Neural cell (in vitro differentiated cells): Measurements from ENCODE around the gene C22orf39. TPM values are rescaled to one million over a fixed set of nuclear protein-coding genes. Genes with fewer than 3 reads are reported as not detected.

Source experiments
- H2AFZ ChIP-seq: fragments of 200-600, 300-800 bp; sonication (generic), shearing (Covaris generic); 2 replicates; pipeline ENCODE4 v1.6.0; 2014; ENCODE audit warnings: low read depth, mild to moderate bottlenecking, antibody characterized with exemption, low read length, moderate library complexity
- H3F3A ChIP-seq: fragments of 200-600 bp; shearing (Covaris generic); 2 replicates; pipeline ENCODE4 v1.6.1; 2016; ENCODE audit warnings: mild to moderate bottlenecking, moderate library complexity, mixed read lengths, antibody characterized with exemption, low read length; ENCODE audit not compliant: insufficient read depth, poor library complexity, severe bottlenecking
- H3K27ac ChIP-seq: fragments of 200-600, 300-800 bp; sonication (generic), shearing (Covaris generic); 2 replicates; pipeline ENCODE4 v1.5.1; 2014; ENCODE audit warnings: mild to moderate bottlenecking, low read length, moderate library complexity
- H3K27me3 ChIP-seq: fragments of 300-800, 200-600 bp; sonication (generic), shearing (Covaris generic); 2 replicates; pipeline ENCODE4 v1.6.0; 2014; ENCODE audit warnings: mild to moderate bottlenecking, low read depth, low read length, moderate library complexity; ENCODE audit not compliant: insufficient read depth
- H3K36me3 ChIP-seq: fragments of 300-800, 200-600 bp; sonication (generic), shearing (Covaris generic); 2 replicates; pipeline ENCODE4 v1.5.1; 2014; ENCODE audit warnings: mild to moderate bottlenecking, antibody characterized with exemption, low read length, moderate library complexity; ENCODE audit not compliant: insufficient read depth
- H3K4me2 ChIP-seq: fragments of 300-800, 200-600 bp; sonication (generic), shearing (Covaris generic); 2 replicates; pipeline ENCODE4 v1.6.0; 2014; ENCODE audit warnings: mild to moderate bottlenecking, low read length
- H3K4me3 ChIP-seq: fragments of 300-800, 200-600 bp; sonication (generic), shearing (Covaris generic); 2 replicates; pipeline ENCODE4 v1.5.1; 2014; ENCODE audit warnings: mild to moderate bottlenecking, low read length, moderate library complexity
- H3K79me2 ChIP-seq: fragments of 200-600 bp; shearing (Covaris generic); replicated peaks from 2 replicates; pipeline ENCODE4 v1.6.0; 2014; ENCODE audit warnings: mild to moderate bottlenecking, low read length, moderate library complexity; ENCODE audit not compliant: insufficient read depth
- H3K9ac ChIP-seq: fragments of 300-800, 200-600 bp; sonication (generic), shearing (Covaris generic); 2 replicates; pipeline ENCODE4 v1.6.1; 2016; ENCODE audit warnings: mild to moderate bottlenecking, low read length, mixed read lengths
- H3K9me2 ChIP-seq: fragments of 200-600 bp; shearing (Covaris generic); 2 replicates; pipeline ENCODE4 v1.6.1; 2016; ENCODE audit warnings: mild to moderate bottlenecking, low read length, mixed read lengths; ENCODE audit not compliant: insufficient read depth
- H3K9me3 ChIP-seq: fragments of 200-600, 300-800 bp; sonication (generic), shearing (Covaris generic); 2 replicates; pipeline ENCODE4 v1.6.1; 2016; ENCODE audit warnings: mild to moderate bottlenecking, mixed run types, low read length, moderate library complexity, mixed read lengths
- H4K20me1 ChIP-seq: fragments of 200-600 bp; shearing (Covaris generic); 2 replicates; pipeline ENCODE4 v1.6.1; 2016; ENCODE audit warnings: mild to moderate bottlenecking, mixed run types; ENCODE audit not compliant: insufficient read depth
- CTCF ChIP-seq: fragments of 450-650 bp; IDR thresholded peaks from 2 replicates; pipeline ENCODE4 v1.5.1; 2014; ENCODE audit warnings: antibody characterized with exemption, mild to moderate bottlenecking, moderate library complexity; ENCODE audit not compliant: poor library complexity, severe bottlenecking
- EP300 ChIP-seq: fragments of 450-650 bp; conservative IDR thresholded peaks from 2 replicates; pipeline ENCODE4 v1.6.1; 2014; ENCODE audit warnings: antibody characterized with exemption, mild to moderate bottlenecking, moderate library complexity; ENCODE audit not compliant: poor library complexity, severe bottlenecking
- EZH2 ChIP-seq: fragments of 200-600, 300-800 bp; shearing (Covaris generic), sonication (generic); IDR thresholded peaks from 2 replicates; pipeline ENCODE4 v1.6.1; 2014; ENCODE audit warnings: antibody characterized with exemption, low read length, borderline replicate concordance, mild to moderate bottlenecking; ENCODE audit not compliant: insufficient read depth, poor library complexity, severe bottlenecking
- MXI1 ChIP-seq: fragments of 450-650 bp; conservative IDR thresholded peaks from 2 replicates; pipeline ENCODE4 v1.6.1; 2014; ENCODE audit warnings: antibody characterized with exemption, mild to moderate bottlenecking; ENCODE audit not compliant: poor library complexity, severe bottlenecking
- POLR2AphosphoS5 ChIP-seq: IDR thresholded peaks from 2 replicates; pipeline ENCODE4 v1.6.1; 2012
- RAD21 ChIP-seq: fragments of 450-650 bp; conservative IDR thresholded peaks from 2 replicates; pipeline ENCODE4 v1.6.1; 2014; ENCODE audit warnings: antibody characterized with exemption, mild to moderate bottlenecking, moderate library complexity
- SMC3 ChIP-seq: fragments of 450-650 bp; conservative IDR thresholded peaks from 2 replicates; pipeline ENCODE4 v1.6.1; 2014; ENCODE audit warnings: antibody characterized with exemption, mild to moderate bottlenecking, moderate library complexity; ENCODE audit not compliant: poor library complexity
- TAF1 ChIP-seq: IDR thresholded peaks from 2 replicates; pipeline ENCODE4 v1.6.1; 2012; ENCODE audit warnings: low read depth
- polyA plus RNA-seq: library from polyadenylated mRNA; depleted of rRNA; stranded (reverse); fragments of >200 nt; gene quantifications from 2 replicates; pipeline ENCODE4 v1.2.3, GENCODE V29; 2014
- TF ChIP-seq, protein P1 (sequence below): IDR thresholded peaks from 2 replicates; pipeline ENCODE4 v1.6.1; 2012; ENCODE audit warnings: borderline replicate concordance

Gene C22orf39
- polyA plus RNA-seq, 1 donor from 2014 or later: 94.9 TPM

GRCh38 chr22:19467912-19468311, 20.4 kb upstream of the C22orf39 start:
- H3K9me3 ChIP-seq: no peaks in the 10 kb centered on the region

DNA sequence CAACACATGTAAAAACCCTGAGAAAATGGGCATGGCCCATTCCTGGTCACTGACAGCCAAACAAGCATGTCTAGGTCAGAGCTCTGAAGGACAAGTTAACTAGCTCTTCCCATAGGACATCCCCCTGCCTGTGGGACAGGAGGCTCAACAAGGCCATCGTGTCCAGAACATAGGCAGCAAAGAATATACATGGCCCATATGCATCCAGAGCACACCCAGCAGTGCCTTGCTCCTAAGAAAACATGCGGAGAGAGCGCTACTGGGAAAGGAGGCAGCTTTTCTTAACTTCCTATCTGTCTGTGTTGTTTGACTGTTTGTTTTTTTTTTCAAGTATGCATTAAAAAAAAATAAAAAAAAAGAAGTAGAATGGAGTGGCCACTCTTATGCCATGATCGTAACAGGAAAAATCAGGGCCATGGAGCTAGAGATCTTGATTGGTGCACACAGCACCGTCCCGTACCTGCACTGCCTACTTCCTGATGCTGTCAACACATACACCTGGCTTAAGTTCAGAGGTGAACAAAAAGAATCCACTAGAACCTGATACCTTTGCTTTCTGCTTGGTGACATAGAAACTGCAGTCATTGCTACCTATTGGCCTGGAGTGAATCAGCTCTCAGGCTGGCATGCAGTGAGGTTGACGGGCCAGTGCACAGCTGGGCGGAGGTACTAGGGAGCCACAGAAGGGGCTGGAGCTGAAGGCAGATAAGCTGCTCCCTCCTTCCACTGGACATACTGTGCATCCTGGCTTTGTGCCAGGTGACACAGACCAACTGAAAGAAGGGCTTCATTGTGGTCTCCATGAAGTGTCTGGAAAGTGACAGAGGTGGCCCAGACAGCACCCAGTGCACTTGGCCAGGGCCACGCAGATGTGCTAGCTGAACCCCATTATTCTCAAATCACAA, 19.6 kb upstream of the C22orf39 start:
- no peaks in the 10 kb centered on the region for H3K9me3 ChIP-seq
- no peaks in the 10 kb centered on the region for H3K9me2 ChIP-seq
- H3K4me2 ChIP-seq: no peak overlapping the region
- TF ChIP-seq CTCF (no peak), EP300 (no peak), MXI1 (no peak)
- H3K36me3 ChIP-seq: no peaks in the 10 kb centered on the region
- no peaks in the 10 kb centered on the region for H3K27me3 ChIP-seq
- no peaks in the 10 kb centered on the region for H3F3A ChIP-seq
- H3K4me3 ChIP-seq: no peak overlapping the region
- H4K20me1 ChIP-seq: no peaks in the 10 kb centered on the region
- H3K27ac ChIP-seq: no peak overlapping the region
- no peak overlapping the region for H3K9ac ChIP-seq
- no peaks in the 10 kb centered on the region for H3K79me2 ChIP-seq
- no peak overlapping the region for H2AFZ ChIP-seq

More at GRCh38 chr22:19467912-19468311, 20.4 kb upstream of the C22orf39 start:
- Histone ChIP-seq H3F3A (no peaks in the 10 kb centered on the region), H3K27me3 (no peaks in the 10 kb centered on the region), H3K79me2 (no peaks in the 10 kb centered on the region), H4K20me1 (no peaks in the 10 kb centered on the region), H2AFZ (no peak overlapping the region), H3K9me2 (no peaks in the 10 kb centered on the region), H3K36me3 (peaks cover under 1% of the 10 kb centered on the region), H3K4me2 (no peak overlapping the region), H3K4me3 (no peak overlapping the region), H3K27ac (no peak overlapping the region), H3K9ac (no peak overlapping the region)
- TF ChIP-seq MXI1 (no peak), POLR2AphosphoS5 (no peak), TAF1 (no peak), EP300 (no peak), SMC3 (no peak)

GRCh38 chr22:19466126-19466716, 18.7 kb upstream of the C22orf39 start:
- Histone ChIP-seq H3K27me3 (no peaks in the 10 kb centered on the region), H2AFZ (no peak overlapping the region), H3K9ac (no peak overlapping the region), H3K4me2 (no peak overlapping the region), H3K4me3 (no peak overlapping the region), H3K36me3 (no peaks in the 10 kb centered on the region), H3F3A (no peaks in the 10 kb centered on the region), H3K27ac (no peak overlapping the region), H3K79me2 (no peaks in the 10 kb centered on the region), H3K9me3 (no peaks in the 10 kb centered on the region), H4K20me1 (no peaks in the 10 kb centered on the region), H3K9me2 (no peaks in the 10 kb centered on the region)
- TF ChIP-seq MXI1: no peak
- TF ChIP-seq, protein P1, sequence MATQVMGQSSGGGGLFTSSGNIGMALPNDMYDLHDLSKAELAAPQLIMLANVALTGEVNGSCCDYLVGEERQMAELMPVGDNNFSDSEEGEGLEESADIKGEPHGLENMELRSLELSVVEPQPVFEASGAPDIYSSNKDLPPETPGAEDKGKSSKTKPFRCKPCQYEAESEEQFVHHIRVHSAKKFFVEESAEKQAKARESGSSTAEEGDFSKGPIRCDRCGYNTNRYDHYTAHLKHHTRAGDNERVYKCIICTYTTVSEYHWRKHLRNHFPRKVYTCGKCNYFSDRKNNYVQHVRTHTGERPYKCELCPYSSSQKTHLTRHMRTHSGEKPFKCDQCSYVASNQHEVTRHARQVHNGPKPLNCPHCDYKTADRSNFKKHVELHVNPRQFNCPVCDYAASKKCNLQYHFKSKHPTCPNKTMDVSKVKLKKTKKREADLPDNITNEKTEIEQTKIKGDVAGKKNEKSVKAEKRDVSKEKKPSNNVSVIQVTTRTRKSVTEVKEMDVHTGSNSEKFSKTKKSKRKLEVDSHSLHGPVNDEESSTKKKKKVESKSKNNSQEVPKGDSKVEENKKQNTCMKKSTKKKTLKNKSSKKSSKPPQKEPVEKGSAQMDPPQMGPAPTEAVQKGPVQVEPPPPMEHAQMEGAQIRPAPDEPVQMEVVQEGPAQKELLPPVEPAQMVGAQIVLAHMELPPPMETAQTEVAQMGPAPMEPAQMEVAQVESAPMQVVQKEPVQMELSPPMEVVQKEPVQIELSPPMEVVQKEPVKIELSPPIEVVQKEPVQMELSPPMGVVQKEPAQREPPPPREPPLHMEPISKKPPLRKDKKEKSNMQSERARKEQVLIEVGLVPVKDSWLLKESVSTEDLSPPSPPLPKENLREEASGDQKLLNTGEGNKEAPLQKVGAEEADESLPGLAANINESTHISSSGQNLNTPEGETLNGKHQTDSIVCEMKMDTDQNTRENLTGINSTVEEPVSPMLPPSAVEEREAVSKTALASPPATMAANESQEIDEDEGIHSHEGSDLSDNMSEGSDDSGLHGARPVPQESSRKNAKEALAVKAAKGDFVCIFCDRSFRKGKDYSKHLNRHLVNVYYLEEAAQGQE: no peak
- TF ChIP-seq EZH2: no peak
- TF ChIP-seq CTCF: no peak
- no peak for TF ChIP-seq RAD21
- TF ChIP-seq EP300: no peak
- no peak for TF ChIP-seq TAF1
- no peak for TF ChIP-seq SMC3
- TF ChIP-seq POLR2AphosphoS5: no peak
